OCI-M2 (cell line): ENCODE results near the gene PADI1.

ENCODE experiments used
- DNase-seq: peaks from one replicate; lab custom pipeline; 2025; ENCODE audit not compliant: unreplicated experiment; lab: John Stamatoyannopoulos, UW

PADI1 gene

GRCh38 chr1:17181781-17182464 is 23.0 kb upstream of the PADI1 start:
- no peak for DNase-seq

GRCh38 chr1:17183388-17184160 is 21.4 kb upstream of the PADI1 start:
- DNase-seq, result no peak

- no peak for DNase-seq
Observed at GRCh38 chr1:17184161-17184665, 20.7 kb upstream of the PADI1 start.

GRCh38 chr1:17184822-17185484 is 20.0 kb upstream of the PADI1 start:
- no peak for DNase-seq

GRCh38 chr1:17185485-17185860 is 19.5 kb upstream of the PADI1 start:
- no peak for DNase-seq

GRCh38 chr1:17186216-17186909 is 18.6 kb upstream of the PADI1 start:
- DNase-seq, result no peak

- no peak for DNase-seq
Observed at GRCh38 chr1:17187051-17187450, 17.9 kb upstream of the PADI1 start.

GRCh38 chr1:17188217-17188616 is 16.7 kb upstream of the PADI1 start:
- no peak for DNase-seq

GRCh38 chr1:17188889-17189631 is 15.9 kb upstream of the PADI1 start:
- DNase-seq, result no peak

GRCh38 chr1:17189632-17189990 is 15.3 kb upstream of the PADI1 start:
- DNase-seq, result no peak

- no peak for DNase-seq
Observed at GRCh38 chr1:17190010-17190995, 14.6 kb upstream of the PADI1 start.

- no peak for DNase-seq
Observed at GRCh38 chr1:17191990-17192242, 13.0 kb upstream of the PADI1 start.

- DNase-seq, result no peak
Observed at GRCh38 chr1:17192394-17193221, 12.3 kb upstream of the PADI1 start.

- no peak for DNase-seq
Observed at GRCh38 chr1:17193222-17194132, 11.5 kb upstream of the PADI1 start.

GRCh38 chr1:17194133-17194475 is 10.8 kb upstream of the PADI1 start:
- DNase-seq, result no peak

GRCh38 chr1:17194615-17195528 is 10.1 kb upstream of the PADI1 start:
- no peak for DNase-seq

GRCh38 chr1:17195731-17196130 is 9.2 kb upstream of the PADI1 start:
- DNase-seq, result no peak
